NCI-H2029 treated with DMSO at 0.1 percent for 48 hours (cell line): ENCODE data around the gene NCAN.

Experiments
- DNase-seq: peaks from one replicate; lab custom pipeline; 2025; lab: John Stamatoyannopoulos, UW

The NCAN gene

GRCh38 chr19:19285686-19286085, 73.9 kb downstream of the NCAN start:
- no peak for DNase-seq

- no peak for DNase-seq
These were observed 80.8 kb downstream of the NCAN start for GRCh38 chr19:19292607-19293006.

DNA sequence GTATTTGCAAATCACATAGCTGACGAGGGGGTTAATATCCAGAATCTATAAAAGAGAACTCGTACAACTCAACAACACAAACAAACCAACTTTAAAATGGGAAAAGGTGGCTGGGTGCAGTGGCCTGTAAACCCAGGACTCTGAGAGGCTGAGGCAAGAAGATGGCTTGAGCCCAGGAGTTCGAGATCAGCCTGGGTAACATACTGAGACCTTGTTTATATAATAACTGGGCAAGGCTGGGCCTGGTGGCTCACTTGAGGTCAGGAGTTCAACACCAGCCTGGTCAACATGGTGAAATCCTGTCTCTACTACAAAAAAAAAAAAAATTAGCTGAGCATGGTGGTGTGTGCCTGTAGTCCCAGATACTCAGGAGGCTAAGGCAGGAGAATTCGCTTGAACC, 83.2 kb downstream of the NCAN start:
- DNase-seq, result no peak

DNA sequence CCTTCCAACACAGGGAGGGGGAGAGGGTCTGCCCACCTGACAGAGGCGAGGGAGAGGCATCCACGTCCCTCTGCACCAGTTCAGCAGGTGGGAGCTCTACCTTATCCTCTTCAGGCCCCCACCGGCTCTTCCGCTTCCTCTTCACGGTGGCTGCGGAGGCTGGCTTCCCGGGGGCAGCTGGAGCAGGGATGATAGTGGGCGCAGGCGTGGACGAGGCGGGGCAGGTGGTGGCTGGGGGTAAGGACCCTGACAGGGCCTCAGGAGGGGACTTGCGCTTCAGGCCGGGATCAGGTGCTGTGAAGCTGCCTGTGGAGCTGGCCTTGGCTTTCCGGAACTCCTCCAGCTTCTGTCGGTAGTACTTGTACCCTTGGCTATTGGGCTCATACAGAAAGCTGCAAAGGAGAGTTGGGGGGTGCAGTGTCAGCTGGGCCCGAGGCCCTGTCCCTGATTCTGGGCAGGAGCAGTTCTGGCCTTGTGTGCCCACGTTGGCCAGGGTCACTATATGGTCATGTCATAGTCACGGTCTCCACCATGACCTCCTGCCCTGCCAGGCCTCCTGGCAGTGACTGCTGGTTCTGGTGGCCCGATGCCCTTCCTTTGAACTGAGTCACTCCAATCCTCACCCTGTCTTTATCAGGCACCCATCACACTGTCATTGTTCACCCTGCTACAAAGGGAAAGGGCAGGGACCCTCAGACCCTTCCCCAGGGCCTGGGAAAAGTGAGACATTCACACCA, 85.4 kb downstream of the NCAN start:
- DNase-seq, result no peak

DNA sequence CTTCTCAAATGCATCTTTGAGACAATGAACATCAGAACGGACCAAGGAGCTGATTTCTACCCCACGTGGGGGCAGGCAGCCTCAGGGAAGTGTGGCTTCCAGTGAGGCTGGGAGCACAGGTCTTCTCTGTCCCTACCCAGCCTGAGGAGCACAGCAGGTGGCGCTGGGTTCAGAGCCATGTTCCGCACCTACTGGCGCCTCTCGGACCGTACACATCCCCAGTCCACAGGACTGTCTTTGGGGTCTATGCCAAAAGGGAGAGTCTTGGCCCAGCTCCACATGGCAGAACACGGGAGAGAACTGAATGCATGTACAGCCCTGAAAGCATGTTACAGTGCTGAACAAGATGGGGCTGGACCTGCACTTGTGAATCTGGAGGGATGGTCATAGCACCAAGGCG, 86.0 kb downstream of the NCAN start:
- DNase-seq, result no peak

DNA sequence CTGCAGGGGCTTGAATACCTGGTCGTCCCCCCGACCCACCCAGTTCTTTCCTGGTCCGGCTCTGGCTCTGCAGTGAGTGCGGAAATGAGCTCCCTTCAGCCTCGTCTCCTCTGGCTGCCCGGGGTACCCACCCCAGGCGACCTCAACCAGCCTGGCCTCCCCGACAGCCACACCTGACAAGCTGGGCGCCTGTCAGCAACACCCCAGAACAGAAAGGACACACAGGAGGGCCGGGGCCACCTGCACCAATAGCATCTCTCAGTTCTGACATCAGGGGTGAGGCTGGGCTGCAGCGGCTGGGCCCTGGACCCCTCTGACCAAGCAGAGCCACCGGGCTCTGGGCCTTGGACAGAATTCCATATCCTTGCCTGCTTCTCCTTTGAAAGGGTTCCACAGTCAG, 88.9 kb downstream of the NCAN start:
- DNase-seq, result no peak
